Osteoblast (primary cell): Measurements from ENCODE around the gene VMAC. TPM values are rescaled to one million over a fixed set of nuclear protein-coding genes. Genes with fewer than 3 reads are reported as not detected.
A peak's percentile ranks its signal among the peaks of the same experiment; 100 is the strongest.

Source experiments
- DNase-seq: peaks from one replicate; pipeline ENCODE4 v3.0.0; 2011; ENCODE audit warnings: low spot score, mixed read lengths; ENCODE audit not compliant: insufficient read length; ENCODE audit errors: missing footprints
- H2AFZ ChIP-seq: 2 replicates; pipeline ENCODE4 v1.6.0; 2011; ENCODE audit warnings: mild to moderate bottlenecking, low read length
- H3K27ac ChIP-seq: 2 replicates; pipeline ENCODE4 v1.5.1; 2011; ENCODE audit warnings: mild to moderate bottlenecking, low read depth, low read length, moderate library complexity
- H3K27me3 ChIP-seq: 2 replicates; pipeline ENCODE4 v1.6.0; 2012; ENCODE audit warnings: mild to moderate bottlenecking, control low read depth, inconsistent platforms, low read length, moderate library complexity; ENCODE audit not compliant: insufficient read depth
- H3K36me3 ChIP-seq: 2 replicates; pipeline ENCODE4 v1.5.1; 2011; ENCODE audit warnings: mild to moderate bottlenecking, low read length, control low read depth, moderate library complexity; ENCODE audit not compliant: insufficient read depth
- H3K4me1 ChIP-seq: 2 replicates; pipeline ENCODE4 v1.5.1; 2011; ENCODE audit warnings: mild to moderate bottlenecking, low read length, control low read depth, moderate library complexity; ENCODE audit not compliant: insufficient read depth
- H3K4me2 ChIP-seq: 2 replicates; pipeline ENCODE4 v1.6.0; 2011; ENCODE audit warnings: mild to moderate bottlenecking, low read length; ENCODE audit not compliant: insufficient read depth
- H3K4me3 ChIP-seq: fragments of 200-600 bp; sonication (generic); 3 replicates; pipeline ENCODE4 v1.5.1; 2012; ENCODE audit warnings: mild to moderate bottlenecking, low read length, inconsistent platforms; ENCODE audit not compliant: insufficient read depth
- H3K79me2 ChIP-seq: 2 replicates; pipeline ENCODE4 v1.6.0; 2012; ENCODE audit warnings: mild to moderate bottlenecking, low read length, control low read depth, inconsistent platforms; ENCODE audit not compliant: insufficient read depth
- H3K9me3 ChIP-seq: 2 replicates; pipeline ENCODE4 v1.5.1; 2011; ENCODE audit warnings: low read depth, low read length, control low read depth
- H4K20me1 ChIP-seq: 2 replicates; pipeline ENCODE4 v1.6.0; 2012; ENCODE audit warnings: mild to moderate bottlenecking, low read length, control low read depth; ENCODE audit not compliant: insufficient read depth
- total RNA-seq: library from RNA; depleted of rRNA; stranded (reverse); fragments of >200 nt; gene quantifications from 2 replicates; pipeline ENCODE4 v1.2.3, GENCODE V29; 2012
- TF ChIP-seq, protein P1 (sequence below): IDR thresholded peaks from 2 replicates; pipeline ENCODE4 v1.5.1; 2011; ENCODE audit warnings: mild to moderate bottlenecking, low read depth, low read length, moderate library complexity; ENCODE audit errors: extremely low read depth

Gene VMAC
- total RNA-seq, 1 donor = 12.3 TPM

- no peak overlapping the region for H3K27ac ChIP-seq
- H3K36me3 ChIP-seq = peaks cover 17% of the 10 kb centered on the region
- H3K27me3 ChIP-seq = no peaks in the 10 kb centered on the region
- DNase-seq = peak; percentile 80
- H3K4me1 ChIP-seq = peaks cover 11% of the 10 kb centered on the region
- no peak overlapping the region for H2AFZ ChIP-seq
- H3K4me2 ChIP-seq = peak overlapping the region; percentile 38
- no peaks in the 10 kb centered on the region for H3K9me3 ChIP-seq
- TF ChIP-seq, protein P1, sequence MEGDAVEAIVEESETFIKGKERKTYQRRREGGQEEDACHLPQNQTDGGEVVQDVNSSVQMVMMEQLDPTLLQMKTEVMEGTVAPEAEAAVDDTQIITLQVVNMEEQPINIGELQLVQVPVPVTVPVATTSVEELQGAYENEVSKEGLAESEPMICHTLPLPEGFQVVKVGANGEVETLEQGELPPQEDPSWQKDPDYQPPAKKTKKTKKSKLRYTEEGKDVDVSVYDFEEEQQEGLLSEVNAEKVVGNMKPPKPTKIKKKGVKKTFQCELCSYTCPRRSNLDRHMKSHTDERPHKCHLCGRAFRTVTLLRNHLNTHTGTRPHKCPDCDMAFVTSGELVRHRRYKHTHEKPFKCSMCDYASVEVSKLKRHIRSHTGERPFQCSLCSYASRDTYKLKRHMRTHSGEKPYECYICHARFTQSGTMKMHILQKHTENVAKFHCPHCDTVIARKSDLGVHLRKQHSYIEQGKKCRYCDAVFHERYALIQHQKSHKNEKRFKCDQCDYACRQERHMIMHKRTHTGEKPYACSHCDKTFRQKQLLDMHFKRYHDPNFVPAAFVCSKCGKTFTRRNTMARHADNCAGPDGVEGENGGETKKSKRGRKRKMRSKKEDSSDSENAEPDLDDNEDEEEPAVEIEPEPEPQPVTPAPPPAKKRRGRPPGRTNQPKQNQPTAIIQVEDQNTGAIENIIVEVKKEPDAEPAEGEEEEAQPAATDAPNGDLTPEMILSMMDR = no peak
- H4K20me1 ChIP-seq = no peaks in the 10 kb centered on the region
- H3K79me2 ChIP-seq = no peaks in the 10 kb centered on the region
- H3K4me3 ChIP-seq = peak overlapping the region; percentile 46
These were observed 9.7 kb downstream of the VMAC start for GRCh38 chr19:5914358-5914774.

DNA sequence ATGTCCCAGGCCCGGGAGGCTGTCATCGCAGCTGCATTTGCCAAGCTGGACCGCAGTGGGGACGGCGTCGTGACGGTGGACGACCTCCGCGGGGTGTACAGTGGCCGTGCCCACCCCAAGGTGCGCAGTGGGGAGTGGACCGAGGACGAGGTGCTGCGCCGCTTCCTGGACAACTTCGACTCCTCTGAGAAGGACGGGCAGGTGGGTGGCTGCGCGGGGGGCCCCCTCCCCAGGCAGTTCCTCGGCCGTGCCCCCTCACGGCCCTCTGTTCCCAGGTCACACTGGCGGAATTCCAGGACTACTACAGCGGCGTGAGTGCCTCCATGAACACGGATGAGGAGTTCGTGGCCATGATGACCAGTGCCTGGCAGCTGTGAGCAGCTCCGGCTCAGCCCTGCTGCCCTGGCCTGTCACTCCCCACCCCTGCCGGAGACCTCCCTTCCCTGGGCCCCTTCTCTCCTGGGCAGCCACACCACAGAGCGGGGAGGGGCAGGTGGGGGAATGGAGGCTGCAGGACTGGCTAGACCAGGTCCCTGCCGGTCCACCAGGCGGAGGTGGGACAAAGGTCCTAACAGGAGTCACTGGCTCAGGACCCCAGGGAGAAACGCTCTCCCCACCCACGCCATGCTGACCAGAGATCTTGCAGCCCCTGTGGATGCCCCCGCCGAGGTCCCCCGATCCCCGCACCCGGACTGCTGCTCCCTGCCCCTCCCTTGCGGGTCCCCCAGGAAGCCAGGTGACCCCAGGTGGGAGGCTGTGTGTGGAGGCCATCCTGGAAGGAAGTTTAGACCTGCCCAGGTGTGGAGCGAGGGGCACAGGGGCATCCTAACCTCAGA lies 10.5 kb downstream of the VMAC start:
- H3K9me3 ChIP-seq = no peaks in the 10 kb centered on the region
- peaks cover 20% of the 10 kb centered on the region for H3K36me3 ChIP-seq
- H3K27ac ChIP-seq = no peak overlapping the region
- H3K4me2 ChIP-seq = no peak overlapping the region
- DNase-seq = no peak
- no peak overlapping the region for H2AFZ ChIP-seq
- no peaks in the 10 kb centered on the region for H3K79me2 ChIP-seq
- peaks cover 11% of the 10 kb centered on the region for H3K4me1 ChIP-seq
- H3K4me3 ChIP-seq = no peak overlapping the region
- TF ChIP-seq, protein P1 = no peak
- H4K20me1 ChIP-seq = no peaks in the 10 kb centered on the region
- H3K27me3 ChIP-seq = no peaks in the 10 kb centered on the region

DNA sequence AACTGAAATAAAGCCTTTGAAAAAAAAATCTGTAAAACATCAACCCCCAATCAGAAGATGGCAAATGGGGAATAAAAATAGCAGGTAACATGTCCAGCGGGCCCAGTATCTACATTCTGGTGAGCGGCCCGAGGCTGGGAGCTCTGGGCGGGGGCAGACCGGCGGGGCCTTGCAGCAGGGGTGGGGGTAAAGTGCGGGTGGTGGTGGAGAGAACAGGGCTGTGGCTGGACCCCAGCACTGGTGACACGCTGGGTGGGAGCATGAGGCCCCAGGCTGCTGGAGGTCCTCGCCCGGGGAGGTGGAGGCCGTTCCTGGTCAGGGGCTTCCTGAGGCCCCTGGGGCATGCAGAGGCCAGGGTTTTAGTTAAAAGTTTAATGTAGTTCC lies 11.1 kb downstream of the VMAC start:
- Histone ChIP-seq H2AFZ (no peak overlapping the region), H3K79me2 (no peaks in the 10 kb centered on the region), H3K4me1 (peaks cover 11% of the 10 kb centered on the region), H3K27me3 (no peaks in the 10 kb centered on the region), H3K9me3 (no peaks in the 10 kb centered on the region), H3K4me3 (no peak overlapping the region), H3K27ac (no peak overlapping the region), H3K36me3 (peaks cover 22% of the 10 kb centered on the region), H3K4me2 (no peak overlapping the region), H4K20me1 (no peaks in the 10 kb centered on the region)
- TF ChIP-seq, protein P1 = no peak
- DNase-seq = peak; percentile 77

DNA sequence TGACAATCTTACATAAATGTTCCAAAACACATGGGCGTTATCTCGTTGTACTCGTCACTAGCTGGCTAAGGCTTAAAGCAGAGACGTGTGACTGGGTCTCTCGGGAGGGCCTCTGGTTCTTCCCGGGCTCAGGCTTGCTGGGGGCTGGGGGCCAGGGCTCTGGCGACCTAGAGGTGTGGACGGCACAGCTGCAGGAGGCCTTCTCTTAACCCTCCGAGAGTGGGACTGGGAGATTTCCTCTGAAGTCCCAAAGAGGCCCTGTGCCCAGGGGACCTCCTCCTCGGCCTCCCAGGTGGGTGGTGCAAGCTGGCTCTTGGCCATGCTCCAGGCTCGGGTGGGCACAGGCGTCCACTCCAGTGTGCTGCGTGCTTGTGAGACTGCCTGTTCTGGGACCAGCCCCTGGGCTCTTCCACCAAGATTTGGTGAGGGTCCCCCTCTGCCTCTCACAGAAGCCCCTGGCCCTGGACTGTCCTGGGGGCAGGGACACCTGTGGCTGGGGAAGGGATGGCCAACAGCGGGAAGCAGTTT lies 11.6 kb downstream of the VMAC start:
- no peak overlapping the region for H2AFZ ChIP-seq
- no peak overlapping the region for H3K4me3 ChIP-seq
- no peak overlapping the region for H3K4me2 ChIP-seq
- peaks cover 11% of the 10 kb centered on the region for H3K4me1 ChIP-seq
- H3K27ac ChIP-seq = no peak overlapping the region
- H4K20me1 ChIP-seq = no peaks in the 10 kb centered on the region
- peaks cover 24% of the 10 kb centered on the region for H3K36me3 ChIP-seq
- H3K79me2 ChIP-seq = no peaks in the 10 kb centered on the region
- TF ChIP-seq, protein P1 = no peak
- no peaks in the 10 kb centered on the region for H3K27me3 ChIP-seq
- DNase-seq = peak; percentile 32
- H3K9me3 ChIP-seq = no peaks in the 10 kb centered on the region
